ENCODE measurements around the gene PCDH9. TPM values are rescaled to one million over a fixed set of nuclear protein-coding genes. Genes with fewer than 3 reads are reported as not detected.

Gene PCDH9
- total RNA-seq, 1 donor from 2014 or later, result 3.7 TPM

DNA sequence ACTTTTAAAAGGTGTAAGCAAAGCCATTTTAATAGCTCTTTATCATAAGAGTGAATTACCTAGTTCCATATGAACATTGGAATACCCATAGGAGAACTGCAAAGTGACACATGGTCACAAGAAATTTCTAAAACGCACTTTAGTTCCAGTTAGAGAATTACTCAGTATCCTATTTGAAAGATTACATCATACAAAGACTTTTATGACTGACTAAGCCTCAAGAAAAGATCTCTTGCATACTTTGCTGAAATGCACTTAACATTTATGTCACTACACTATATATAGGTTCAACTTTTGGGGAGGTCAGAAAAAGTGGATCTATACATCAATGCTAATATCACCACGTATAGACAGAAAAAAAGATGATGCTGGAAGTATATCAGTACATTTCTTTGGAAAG, 7.1 kb downstream of the PCDH9 start:
- no peaks in the 10 kb centered on the region for H3K4me1 ChIP-seq

GRCh38 chr13:67221630-67222226, 8.4 kb downstream of the PCDH9 start:
- H3K27ac ChIP-seq, result no peak overlapping the region
- no peaks in the 10 kb centered on the region for H3K27me3 ChIP-seq
- no peaks in the 10 kb centered on the region for H3K9me3 ChIP-seq
- H3K4me3 ChIP-seq, result no peak overlapping the region
- H3K36me3 ChIP-seq, result no peaks in the 10 kb centered on the region
- DNase-seq (ENCODE audit: extremely low spot score in 2 of 2), result no peak
- intact Hi-C loops (cut with DNase I), result no loop called here
- no peaks in the 10 kb centered on the region for H3K4me1 ChIP-seq
- TF ChIP-seq POLR2A (IDR thresholded peaks at IDR 0.05) (no peak), POLR2AphosphoS5 (IDR thresholded peaks at IDR 0.05; ENCODE audit: insufficient read depth in 1 of 2, low read depth in 1 of 2) (no peak)
- TF ChIP-seq, protein P1, sequence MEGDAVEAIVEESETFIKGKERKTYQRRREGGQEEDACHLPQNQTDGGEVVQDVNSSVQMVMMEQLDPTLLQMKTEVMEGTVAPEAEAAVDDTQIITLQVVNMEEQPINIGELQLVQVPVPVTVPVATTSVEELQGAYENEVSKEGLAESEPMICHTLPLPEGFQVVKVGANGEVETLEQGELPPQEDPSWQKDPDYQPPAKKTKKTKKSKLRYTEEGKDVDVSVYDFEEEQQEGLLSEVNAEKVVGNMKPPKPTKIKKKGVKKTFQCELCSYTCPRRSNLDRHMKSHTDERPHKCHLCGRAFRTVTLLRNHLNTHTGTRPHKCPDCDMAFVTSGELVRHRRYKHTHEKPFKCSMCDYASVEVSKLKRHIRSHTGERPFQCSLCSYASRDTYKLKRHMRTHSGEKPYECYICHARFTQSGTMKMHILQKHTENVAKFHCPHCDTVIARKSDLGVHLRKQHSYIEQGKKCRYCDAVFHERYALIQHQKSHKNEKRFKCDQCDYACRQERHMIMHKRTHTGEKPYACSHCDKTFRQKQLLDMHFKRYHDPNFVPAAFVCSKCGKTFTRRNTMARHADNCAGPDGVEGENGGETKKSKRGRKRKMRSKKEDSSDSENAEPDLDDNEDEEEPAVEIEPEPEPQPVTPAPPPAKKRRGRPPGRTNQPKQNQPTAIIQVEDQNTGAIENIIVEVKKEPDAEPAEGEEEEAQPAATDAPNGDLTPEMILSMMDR (IDR thresholded peaks at IDR 0.05), result no peak

More for the DNA sequence above, 7.1 kb downstream of the PCDH9 start:
- no peak overlapping the region for H3K27ac ChIP-seq
- no peak for TF ChIP-seq POLR2AphosphoS5 (IDR thresholded peaks at IDR 0.05; ENCODE audit: insufficient read depth in 1 of 2, low read depth in 1 of 2)
- no peak for TF ChIP-seq POLR2A (IDR thresholded peaks at IDR 0.05)
- TF ChIP-seq, protein P1 (IDR thresholded peaks at IDR 0.05), result no peak
- intact Hi-C loops (cut with DNase I), result no loop called here
- no peaks in the 10 kb centered on the region for H3K36me3 ChIP-seq
- H3K9me3 ChIP-seq, result no peaks in the 10 kb centered on the region
- DNase-seq (ENCODE audit: extremely low spot score in 2 of 2), result no peak
- H3K27me3 ChIP-seq, result no peaks in the 10 kb centered on the region
- H3K4me3 ChIP-seq, result no peak overlapping the region

DNA sequence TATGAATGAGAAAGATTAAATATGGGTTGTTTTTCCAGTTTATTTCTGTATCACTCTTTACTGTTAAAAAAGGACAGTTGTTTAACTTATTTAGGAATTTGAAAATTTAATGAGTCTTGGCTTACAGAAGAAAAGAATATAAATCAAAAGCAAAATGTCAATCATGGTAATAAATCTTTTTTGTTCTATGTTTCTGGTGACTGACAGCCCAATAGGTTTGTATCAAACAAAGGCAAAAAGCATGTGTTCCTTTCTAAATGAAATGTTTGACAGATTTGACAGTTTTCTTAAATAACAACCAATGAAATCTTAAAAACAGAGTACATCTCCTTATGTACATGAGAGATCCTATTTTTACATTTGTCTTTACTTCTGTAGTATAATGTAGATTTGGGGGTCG, 11.0 kb downstream of the PCDH9 start:
- TF ChIP-seq POLR2A (IDR thresholded peaks at IDR 0.05) (no peak), POLR2AphosphoS5 (IDR thresholded peaks at IDR 0.05; ENCODE audit: insufficient read depth in 1 of 2, low read depth in 1 of 2) (no peak)
- TF ChIP-seq, protein P1 (IDR thresholded peaks at IDR 0.05), result no peak
- DNase-seq (ENCODE audit: extremely low spot score in 2 of 2), result no peak
- intact Hi-C loops (cut with DNase I), result no loop called here
- no peaks in the 10 kb centered on the region for H3K27me3 ChIP-seq
- no peaks in the 10 kb centered on the region for H3K36me3 ChIP-seq
- no peaks in the 10 kb centered on the region for H3K4me1 ChIP-seq
- H3K4me3 ChIP-seq, result no peak overlapping the region
- no peak overlapping the region for H3K27ac ChIP-seq
- H3K9me3 ChIP-seq, result no peaks in the 10 kb centered on the region

DNA sequence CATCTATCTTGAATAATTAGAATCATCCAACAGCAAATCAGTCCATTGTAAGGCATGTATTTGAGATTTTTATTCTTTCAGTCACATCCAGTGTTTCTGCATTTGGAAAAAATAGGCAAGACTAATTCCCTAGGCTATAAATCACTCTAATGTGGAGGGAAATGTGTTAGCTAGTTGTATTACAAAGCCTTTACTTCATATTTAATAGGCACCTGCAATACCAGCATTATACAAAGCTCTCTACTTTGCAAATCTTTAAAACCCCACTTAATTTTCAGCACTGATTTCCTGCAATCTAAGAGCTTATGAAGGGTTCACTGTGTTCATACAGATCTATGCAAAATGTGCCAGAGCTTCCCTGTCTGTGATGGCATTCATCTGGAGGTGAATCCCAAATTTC, 12.3 kb downstream of the PCDH9 start:
- Histone ChIP-seq H3K9me3 (no peaks in the 10 kb centered on the region), H3K27me3 (no peaks in the 10 kb centered on the region), H3K27ac (no peak overlapping the region), H3K36me3 (no peaks in the 10 kb centered on the region), H3K4me3 (no peak overlapping the region), H3K4me1 (no peaks in the 10 kb centered on the region)
- no peak for DNase-seq (ENCODE audit: extremely low spot score in 2 of 2)
- intact Hi-C loops (cut with DNase I), result no loop called here
- TF ChIP-seq, protein P1 (IDR thresholded peaks at IDR 0.05), result no peak
- TF ChIP-seq POLR2AphosphoS5 (IDR thresholded peaks at IDR 0.05; ENCODE audit: insufficient read depth in 1 of 2, low read depth in 1 of 2), result no peak
- no peak for TF ChIP-seq POLR2A (IDR thresholded peaks at IDR 0.05)

GRCh38 chr13:67216864-67217263, 13.3 kb downstream of the PCDH9 start:
- no peaks in the 10 kb centered on the region for H3K9me3 ChIP-seq
- intact Hi-C loops (cut with DNase I), result no loop called here
- no peaks in the 10 kb centered on the region for H3K36me3 ChIP-seq
- no peaks in the 10 kb centered on the region for H3K4me1 ChIP-seq
- no peak for TF ChIP-seq POLR2AphosphoS5 (IDR thresholded peaks at IDR 0.05; ENCODE audit: insufficient read depth in 1 of 2, low read depth in 1 of 2)
- TF ChIP-seq POLR2A (IDR thresholded peaks at IDR 0.05), result no peak
- TF ChIP-seq, protein P1 (IDR thresholded peaks at IDR 0.05), result no peak
- H3K27ac ChIP-seq, result no peak overlapping the region
- H3K27me3 ChIP-seq, result no peaks in the 10 kb centered on the region
- H3K4me3 ChIP-seq, result no peak overlapping the region
- no peak for DNase-seq (ENCODE audit: extremely low spot score in 2 of 2)
